Vagina (tissue), 2 donors: ENCODE measurements around the gene IFT122.

ENCODE experiments used
- POLR2AphosphoS5 ChIP-seq, 2 donors: sonication (generic); formaldehyde crosslinking; IDR thresholded peaks; one replicate each; pipeline ENCODE4 v1.9.0; 2017; ENCODE audit warnings: antibody characterized with exemption in 2 of 2, mild to moderate bottlenecking in 2 of 2, low read depth in 1 of 2; ENCODE audit not compliant: insufficient read depth in 1 of 2
- TF ChIP-seq, protein P1 (sequence below), 3 experiments: fragments of 450-650 bp in 2 of 3; fragments of 200-600 bp in 1 of 3; sonication (generic) in 1 of 3; IDR thresholded peaks; one replicate each; pipeline ENCODE4 v1.5.1; 2017 to 2019; ENCODE audit warnings: antibody characterized with exemption in 3 of 3, mild to moderate bottlenecking in 2 of 3, moderate library complexity in 2 of 3

DNA sequence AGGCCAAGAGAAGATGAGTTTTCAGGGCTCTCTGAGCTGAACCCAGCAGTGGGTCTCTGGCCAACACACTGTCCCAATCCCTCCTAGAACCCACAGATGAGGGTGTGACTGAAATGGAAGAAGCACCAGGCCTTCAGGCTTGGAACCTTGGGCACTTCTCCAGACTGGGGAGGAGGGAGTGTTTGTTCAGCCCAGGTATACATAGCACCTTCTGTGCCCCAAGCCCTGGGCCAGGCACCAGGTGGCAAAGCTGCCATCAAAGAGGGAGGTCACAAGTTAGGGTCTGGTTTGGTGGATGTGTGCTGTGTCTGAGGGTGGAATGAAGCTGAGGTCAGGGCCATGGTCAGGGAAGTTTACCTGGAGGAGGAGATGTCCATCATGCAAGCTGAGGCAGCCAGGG is 72.6 kb downstream of the IFT122 start:
- TF ChIP-seq, protein P1, sequence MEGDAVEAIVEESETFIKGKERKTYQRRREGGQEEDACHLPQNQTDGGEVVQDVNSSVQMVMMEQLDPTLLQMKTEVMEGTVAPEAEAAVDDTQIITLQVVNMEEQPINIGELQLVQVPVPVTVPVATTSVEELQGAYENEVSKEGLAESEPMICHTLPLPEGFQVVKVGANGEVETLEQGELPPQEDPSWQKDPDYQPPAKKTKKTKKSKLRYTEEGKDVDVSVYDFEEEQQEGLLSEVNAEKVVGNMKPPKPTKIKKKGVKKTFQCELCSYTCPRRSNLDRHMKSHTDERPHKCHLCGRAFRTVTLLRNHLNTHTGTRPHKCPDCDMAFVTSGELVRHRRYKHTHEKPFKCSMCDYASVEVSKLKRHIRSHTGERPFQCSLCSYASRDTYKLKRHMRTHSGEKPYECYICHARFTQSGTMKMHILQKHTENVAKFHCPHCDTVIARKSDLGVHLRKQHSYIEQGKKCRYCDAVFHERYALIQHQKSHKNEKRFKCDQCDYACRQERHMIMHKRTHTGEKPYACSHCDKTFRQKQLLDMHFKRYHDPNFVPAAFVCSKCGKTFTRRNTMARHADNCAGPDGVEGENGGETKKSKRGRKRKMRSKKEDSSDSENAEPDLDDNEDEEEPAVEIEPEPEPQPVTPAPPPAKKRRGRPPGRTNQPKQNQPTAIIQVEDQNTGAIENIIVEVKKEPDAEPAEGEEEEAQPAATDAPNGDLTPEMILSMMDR (IDR thresholded peaks at IDR 0.05): no peak
- no peak for TF ChIP-seq POLR2AphosphoS5 (IDR thresholded peaks at IDR 0.05; ENCODE audit: insufficient read depth in 1 of 2, low read depth in 1 of 2)
